Measurements from ENCODE around the gene KDM2B.

The KDM2B gene

GRCh38 chr12:121581686-121582429, 1.0 kb upstream of the KDM2B start:
- Histone ChIP-seq H3K4me3 (ENCODE audit: insufficient read depth in 1 of 2, low read depth in 1 of 2, low read length in 2 of 2) (peak overlapping the region in 1 of 2 experiments; percentile 89), H3K79me1 (replicated peaks; ENCODE audit: low read length, poor library complexity, severe bottlenecking) (peaks cover 7% of the 10 kb centered on the region), H3K23ac (ENCODE audit: low read length in 2 of 2) (peak overlapping the region in 1 of 2 experiments; percentile 50), H4K91ac (ENCODE audit: low read length) (peak overlapping the region; percentile 75), H2BK120ac (ENCODE audit: low read depth, low read length) (peak overlapping the region; percentile 61), H2AK5ac (ENCODE audit: low read length, severe bottlenecking) (peak overlapping the region; percentile 47), H3K27me3 (ENCODE audit: control insufficient read depth in 1 of 2, insufficient read depth in 1 of 2, low read length in 2 of 2) (no peaks in the 10 kb centered on the region), H3K4me2 (ENCODE audit: low read length, poor library complexity, severe bottlenecking) (peak overlapping the region; percentile 99), H2AFZ (ENCODE audit: low read depth, low read length) (no peak overlapping the region), H3K14ac (ENCODE audit: low read length in 2 of 2) (peak overlapping the region in 1 of 2 experiments; percentile 42), H3K4me1 (ENCODE audit: control insufficient read depth, insufficient read depth, low read depth, low read length) (peaks cover 33% of the 10 kb centered on the region), H3K9me3 (ENCODE audit: control insufficient read depth, low read length) (no peaks in the 10 kb centered on the region), H3K18ac (ENCODE audit: low read depth in 1 of 2, low read length in 2 of 2) (peak overlapping the region; percentile 41 to 68), H3K27ac (ENCODE audit: low read length, poor library complexity, severe bottlenecking) (no peak overlapping the region), H4K8ac (ENCODE audit: low read length) (peak overlapping the region; percentile 12), H2BK12ac (ENCODE audit: low read length in 2 of 2) (peak overlapping the region; percentile 32 to 79), H3K36me3 (ENCODE audit: control insufficient read depth in 1 of 2, insufficient read depth in 2 of 2, low read depth in 1 of 2, low read length in 2 of 2) (no peaks in the 10 kb centered on the region), H3K4ac (ENCODE audit: low read depth in 1 of 2, low read length in 2 of 2) (peak overlapping the region; percentile 51 to 65), H2BK15ac (ENCODE audit: low read depth, poor library complexity, severe bottlenecking) (peak overlapping the region; percentile 69), H2BK5ac (ENCODE audit: low read depth, low read length, poor library complexity, severe bottlenecking) (no peak overlapping the region), H3K9ac (ENCODE audit: low read length) (peak overlapping the region; percentile 95)
- peak; percentile 68 for DNase-seq
- 4% methylated on average over 12 of the region's 17 CpGs for WGBS

- H3K23ac ChIP-seq (ENCODE audit: low read length in 2 of 2): no peak overlapping the region
- H2BK12ac ChIP-seq (ENCODE audit: low read length in 2 of 2): peak overlapping the region in 1 of 2 experiments; percentile 33
- H3K27ac ChIP-seq (ENCODE audit: low read length, poor library complexity, severe bottlenecking): no peak overlapping the region
Observed at GRCh38 chr12:121579981-121580868, 598 bp downstream of the KDM2B start.

GRCh38 chr12:121579190-121579791, 1.5 kb downstream of the KDM2B start:
- H3K4me1 ChIP-seq (ENCODE audit: control insufficient read depth, insufficient read depth, low read depth, low read length): peaks cover 38% of the 10 kb centered on the region
- H3K27me3 ChIP-seq (ENCODE audit: control insufficient read depth in 1 of 2, insufficient read depth in 1 of 2, low read length in 2 of 2): no peaks in the 10 kb centered on the region
- no peaks in the 10 kb centered on the region for H3K9me3 ChIP-seq (ENCODE audit: control insufficient read depth, low read length)
- WGBS: under 1% methylated on average over 37 of the region's 53 CpGs
- H3K14ac ChIP-seq (ENCODE audit: low read length in 2 of 2): no peak overlapping the region
- H3K23ac ChIP-seq (ENCODE audit: low read length in 2 of 2): peak overlapping the region in 1 of 2 experiments; percentile 61
- peak; percentile 50 for DNase-seq
- H2BK12ac ChIP-seq (ENCODE audit: low read length in 2 of 2): peak overlapping the region in 1 of 2 experiments; percentile 68
- H2AFZ ChIP-seq (ENCODE audit: low read depth, low read length): peak overlapping the region; percentile 34
- peak overlapping the region; percentile 25 to 76 for H3K18ac ChIP-seq (ENCODE audit: low read depth in 1 of 2, low read length in 2 of 2)
- H2BK5ac ChIP-seq (ENCODE audit: low read depth, low read length, poor library complexity, severe bottlenecking): no peak overlapping the region
- peak overlapping the region in 1 of 2 experiments; percentile 86 for H3K4ac ChIP-seq (ENCODE audit: low read depth in 1 of 2, low read length in 2 of 2)
- peak overlapping the region; percentile 84 for H2BK120ac ChIP-seq (ENCODE audit: low read depth, low read length)
- H3K36me3 ChIP-seq (ENCODE audit: control insufficient read depth in 1 of 2, insufficient read depth in 2 of 2, low read depth in 1 of 2, low read length in 2 of 2): peaks cover 6 to 14% of the 10 kb centered on the region in 2 experiments
- peak overlapping the region; percentile 100 for H4K8ac ChIP-seq (ENCODE audit: low read length)
- peak overlapping the region; percentile 62 for H2BK15ac ChIP-seq (ENCODE audit: low read depth, poor library complexity, severe bottlenecking)
- peak overlapping the region; percentile 48 to 89 for H3K4me3 ChIP-seq (ENCODE audit: insufficient read depth in 1 of 2, low read depth in 1 of 2, low read length in 2 of 2)
- H3K79me1 ChIP-seq (replicated peaks; ENCODE audit: low read length, poor library complexity, severe bottlenecking): peaks cover 7% of the 10 kb centered on the region
- H3K27ac ChIP-seq (ENCODE audit: low read length, poor library complexity, severe bottlenecking): no peak overlapping the region
- H2AK5ac ChIP-seq (ENCODE audit: low read length, severe bottlenecking): no peak overlapping the region
- no peak overlapping the region for H4K91ac ChIP-seq (ENCODE audit: low read length)
- H3K4me2 ChIP-seq (ENCODE audit: low read length, poor library complexity, severe bottlenecking): peak overlapping the region; percentile 96
- peak overlapping the region; percentile 95 for H3K9ac ChIP-seq (ENCODE audit: low read length)

More at GRCh38 chr12:121579981-121580868, 598 bp downstream of the KDM2B start:
- H2AFZ ChIP-seq (ENCODE audit: low read depth, low read length): peak overlapping the region; percentile 74
- 0% methylated on average over 29 of the region's 54 CpGs for WGBS
- H3K4me3 ChIP-seq (ENCODE audit: insufficient read depth in 1 of 2, low read depth in 1 of 2, low read length in 2 of 2): peak overlapping the region; percentile 67 to 89
- H3K4ac ChIP-seq (ENCODE audit: low read depth in 1 of 2, low read length in 2 of 2): peak overlapping the region; percentile 29 to 62
- H3K14ac ChIP-seq (ENCODE audit: low read length in 2 of 2): peak overlapping the region in 1 of 2 experiments; percentile 39
- H4K91ac ChIP-seq (ENCODE audit: low read length): no peak overlapping the region
- H3K27me3 ChIP-seq (ENCODE audit: control insufficient read depth in 1 of 2, insufficient read depth in 1 of 2, low read length in 2 of 2): no peaks in the 10 kb centered on the region
- peak overlapping the region; percentile 81 for H2BK120ac ChIP-seq (ENCODE audit: low read depth, low read length)
- peak overlapping the region; percentile 95 for H3K9ac ChIP-seq (ENCODE audit: low read length)
- peaks cover 0 to 4% of the 10 kb centered on the region in 2 experiments for H3K36me3 ChIP-seq (ENCODE audit: control insufficient read depth in 1 of 2, insufficient read depth in 2 of 2, low read depth in 1 of 2, low read length in 2 of 2)
- peak overlapping the region; percentile 78 for H2BK15ac ChIP-seq (ENCODE audit: low read depth, poor library complexity, severe bottlenecking)
- H2AK5ac ChIP-seq (ENCODE audit: low read length, severe bottlenecking): no peak overlapping the region
- H3K18ac ChIP-seq (ENCODE audit: low read depth in 1 of 2, low read length in 2 of 2): peak overlapping the region; percentile 11 to 91
- no peak overlapping the region for H2BK5ac ChIP-seq (ENCODE audit: low read depth, low read length, poor library complexity, severe bottlenecking)
- peaks cover 7% of the 10 kb centered on the region for H3K79me1 ChIP-seq (replicated peaks; ENCODE audit: low read length, poor library complexity, severe bottlenecking)
- peak; percentile 78 for DNase-seq
- H4K8ac ChIP-seq (ENCODE audit: low read length): peak overlapping the region; percentile 73
- H3K4me2 ChIP-seq (ENCODE audit: low read length, poor library complexity, severe bottlenecking): peak overlapping the region; percentile 99
- no peaks in the 10 kb centered on the region for H3K9me3 ChIP-seq (ENCODE audit: control insufficient read depth, low read length)
- peaks cover 38% of the 10 kb centered on the region for H3K4me1 ChIP-seq (ENCODE audit: control insufficient read depth, insufficient read depth, low read depth, low read length)
